HepG2 (cell line): ENCODE measurements around the gene TMEM258. TPM values are rescaled to one million over a fixed set of nuclear protein-coding genes. Genes with fewer than 3 reads are reported as not detected.

Experiments
- ATAC-seq: fragments of 200-7000 bp; cut with Tn5 transposase; 3 replicates; pipeline ENCODE4 v1.9.1; 2020; ENCODE audit warnings: mild to moderate bottlenecking, moderate library complexity
- BruUV-seq: library from RNA; stranded (reverse); fragments of 400-500 nt; replicated peaks from 2 replicates; lab custom pipeline; 2021; lab: Mats Ljungman, UMichigan
- CTCF ChIA-PET: fragments of 300-600 bp; formaldehyde crosslinking; extraction: SDS; loops from one replicate; lab custom pipeline; 2021; ENCODE audit warnings: low total read pairs, inconsistent platforms, low intra/inter-chr PET ratio; lab: Yijun Ruan, JAX
- POLR2A ChIA-PET: fragments of 350-600 bp; sonication (Branson Sonifier 250); formaldehyde crosslinking; loops from one replicate; lab custom pipeline; 2020; ENCODE audit warnings: antibody characterized with exemption, inconsistent platforms; lab: Yijun Ruan, JAX
- DNase-seq: peaks from one replicate; pipeline ENCODE4 v3.0.0-alpha.2; 2015; ENCODE audit warnings: low spot score
- FAIRE-seq: peaks from 3 replicates; lab custom pipeline; 2011; peaks lifted over from hg19 to GRCh38; lab: Jason Lieb, UNC
- H2AFZ ChIP-seq: one replicate; pipeline ENCODE4 v1.6.1; 2011; ENCODE audit warnings: low read length, inconsistent platforms
- H3K27ac ChIP-seq: fragments of 300-600 bp; 3 replicates; pipeline ENCODE4 v1.8.0; 2011; ENCODE audit warnings: mixed run types, mild to moderate bottlenecking, mixed read lengths, low read length, inconsistent platforms; ENCODE audit not compliant: insufficient read depth; ENCODE audit errors: extremely low read length
- H3K27me3 ChIP-seq, 2 experiments: fragments of 200-600 bp in 1 of 2; 2 replicates in 1 of 2; 3 replicates in 1 of 2; pipeline versions ENCODE4 v1.6.0 to v1.8.0; 2011; ENCODE audit warnings: low read length in 2 of 2, mild to moderate bottlenecking in 2 of 2, moderate library complexity in 2 of 2, inconsistent platforms in 1 of 2; ENCODE audit not compliant: insufficient read depth in 2 of 2, control insufficient read depth in 1 of 2
- H3K36me3 ChIP-seq, 2 experiments: fragments of 200-600 bp in 1 of 2; replicated peaks in 1 of 2; 2 replicates in 1 of 2; 3 replicates in 1 of 2; pipeline versions ENCODE4 v1.5.1 to v1.8.0; 2011; ENCODE audit warnings: low read length in 2 of 2, inconsistent platforms in 1 of 2; ENCODE audit not compliant: insufficient read depth in 2 of 2, control insufficient read depth in 1 of 2
- H3K4me1 ChIP-seq: 2 replicates; pipeline ENCODE4 v1.5.1; 2012; ENCODE audit warnings: low read length, inconsistent platforms; ENCODE audit not compliant: insufficient read depth
- H3K4me2 ChIP-seq: 2 replicates; pipeline ENCODE4 v1.6.0; 2011; ENCODE audit warnings: low read depth, low read length, inconsistent platforms
- H3K4me3 ChIP-seq, 3 experiments: fragments of 200-600 bp in 1 of 3; sonication (generic), shearing (Covaris generic) in 1 of 3; replicated peaks in 1 of 3; 2 replicates each; pipeline ENCODE4 v1.5.1; 2011 to 2016; ENCODE audit warnings: low read length in 3 of 3, inconsistent platforms in 2 of 3, low read depth in 2 of 3, mild to moderate bottlenecking in 2 of 3, control low read depth in 1 of 3, mixed read lengths in 1 of 3; ENCODE audit not compliant: insufficient read depth in 1 of 3
- H3K79me2 ChIP-seq: one replicate; pipeline ENCODE4 v1.6.1; 2011; ENCODE audit warnings: low read length, inconsistent platforms; ENCODE audit not compliant: insufficient read depth
- H3K9ac ChIP-seq: 2 replicates; pipeline ENCODE4 v1.6.0; 2011; ENCODE audit warnings: mild to moderate bottlenecking, low read depth, low read length, inconsistent platforms; ENCODE audit not compliant: insufficient read depth
- H3K9me3 ChIP-seq: 2 replicates; pipeline ENCODE4 v1.5.1; 2012; ENCODE audit warnings: mild to moderate bottlenecking, low read length
- H4K20me1 ChIP-seq: 2 replicates; pipeline ENCODE4 v1.6.0; 2011; ENCODE audit warnings: inconsistent platforms, mild to moderate bottlenecking, low read length, moderate library complexity; ENCODE audit not compliant: insufficient read depth
- AGO1 ChIP-seq: fragments of 200-400 bp; formaldehyde crosslinking; IDR thresholded peaks from 2 replicates; pipeline ENCODE4 v1.6.1; 2017; ENCODE audit warnings: mild to moderate bottlenecking, low read depth, low read length, moderate library complexity; ENCODE audit not compliant: poor library complexity, severe bottlenecking
- AGO2 ChIP-seq: fragments of 200-400 bp; formaldehyde crosslinking; optimal IDR thresholded peaks from 2 replicates; pipeline ENCODE3; 2017; ENCODE audit warnings: mild to moderate bottlenecking, low read depth, low read length, moderate library complexity
- KDM2A ChIP-seq: sonication (generic); formaldehyde crosslinking; IDR thresholded peaks from 2 replicates; pipeline ENCODE4 v1.4.0; 2020; ENCODE audit warnings: low read depth, missing genetic modification reagents, borderline replicate concordance
- POLR2G ChIP-seq: fragments of 200-400 bp; formaldehyde crosslinking; IDR thresholded peaks from 2 replicates; pipeline ENCODE4 v1.6.1; 2018; ENCODE audit warnings: mild to moderate bottlenecking, low read depth, low read length, moderate library complexity
- SNRNP70 ChIP-seq: fragments of 200-400 bp; formaldehyde crosslinking; IDR thresholded peaks from 2 replicates; pipeline ENCODE4 v1.6.1; 2017; ENCODE audit warnings: mild to moderate bottlenecking, low read depth, low read length, moderate library complexity
- SSRP1 ChIP-seq: IDR thresholded peaks from 2 replicates; pipeline ENCODE4 v1.6.1; 2016; ENCODE audit warnings: control low read depth
- ZC3H13 ChIP-seq: sonication (generic); formaldehyde crosslinking; IDR thresholded peaks from 2 replicates; pipeline ENCODE4 v1.8.1; 2023; ENCODE audit warnings: mild to moderate bottlenecking, missing genetic modification reagents, moderate library complexity
- ZNF75D ChIP-seq: sonication (generic); formaldehyde crosslinking; IDR thresholded peaks from 2 replicates; pipeline ENCODE4 v1.8.1; 2023; ENCODE audit warnings: missing genetic modification reagents, mild to moderate bottlenecking, borderline replicate concordance
- WGBS: methylation state at CpG from one replicate; pipeline ENCODE4 v1.1.6; 2017; ENCODE audit warnings: low lambda C conversion rate; 5-methylcytosine and 5-hydroxymethylcytosine counted together
- in situ Hi-C: cut with HindIII; loops from 2 replicates; pipeline ENCODE4 v1.10.0; 2017; ENCODE audit warnings: low pct_unique_long_range_greater_than_20kb; ENCODE audit not compliant: extremely low pct_ligation_motif_present
- intact Hi-C: fragments of 100-400 bp; cut with micrococcal nuclease; formaldehyde crosslinking; loops from one replicate; pipeline ENCODE4 v1.10.0; 2022; ENCODE audit not compliant: unreplicated experiment
- polyA plus RNA-seq, 8 experiments: library from polyadenylated mRNA; depleted of rRNA in 3 of 8; stranded (reverse) in 7 of 8; unstranded in 1 of 8; fragments of >200 nt; fragmentation: Illumina TruSeq in 4 of 8; extraction: Trizol in 4 of 8; gene quantifications; 2 replicates each; pipeline versions ENCODE4 v1.2.1 to v1.2.3, GENCODE V29; 2011 to 2016; ENCODE audit warnings: low read depth in 4 of 8, missing spikeins in 1 of 8, mixed read lengths in 1 of 8; ENCODE audit not compliant: insufficient read depth in 1 of 8
- total RNA-seq, 5 experiments: library from RNA; depleted of rRNA; stranded (reverse); fragments of >200 nt; fragmentation: Illumina TruSeq; extraction: Trizol; gene quantifications; 2 replicates each; pipeline ENCODE4 v1.2.3, GENCODE V29; 2016; ENCODE audit warnings: low read depth in 1 of 5
- TF ChIP-seq, protein P1 (sequence below): sonication (generic); formaldehyde crosslinking; IDR thresholded peaks from 2 replicates; pipeline ENCODE4 v1.5.0; 2020; ENCODE audit warnings: missing genetic modification reagents, mild to moderate bottlenecking, borderline replicate concordance
- TF ChIP-seq, protein P2 (sequence below): sonication (generic); formaldehyde crosslinking; IDR thresholded peaks from 2 replicates; pipeline ENCODE4 v1.8.1; 2023; ENCODE audit warnings: mild to moderate bottlenecking, missing genetic modification reagents, borderline replicate concordance

Gene TMEM258
- total and polyA plus RNA-seq, 2 of the 13 experiments (the other 11 are each of a cell fraction or from before 2014, with no cell fraction given), result 175 to 424 TPM

DNA sequence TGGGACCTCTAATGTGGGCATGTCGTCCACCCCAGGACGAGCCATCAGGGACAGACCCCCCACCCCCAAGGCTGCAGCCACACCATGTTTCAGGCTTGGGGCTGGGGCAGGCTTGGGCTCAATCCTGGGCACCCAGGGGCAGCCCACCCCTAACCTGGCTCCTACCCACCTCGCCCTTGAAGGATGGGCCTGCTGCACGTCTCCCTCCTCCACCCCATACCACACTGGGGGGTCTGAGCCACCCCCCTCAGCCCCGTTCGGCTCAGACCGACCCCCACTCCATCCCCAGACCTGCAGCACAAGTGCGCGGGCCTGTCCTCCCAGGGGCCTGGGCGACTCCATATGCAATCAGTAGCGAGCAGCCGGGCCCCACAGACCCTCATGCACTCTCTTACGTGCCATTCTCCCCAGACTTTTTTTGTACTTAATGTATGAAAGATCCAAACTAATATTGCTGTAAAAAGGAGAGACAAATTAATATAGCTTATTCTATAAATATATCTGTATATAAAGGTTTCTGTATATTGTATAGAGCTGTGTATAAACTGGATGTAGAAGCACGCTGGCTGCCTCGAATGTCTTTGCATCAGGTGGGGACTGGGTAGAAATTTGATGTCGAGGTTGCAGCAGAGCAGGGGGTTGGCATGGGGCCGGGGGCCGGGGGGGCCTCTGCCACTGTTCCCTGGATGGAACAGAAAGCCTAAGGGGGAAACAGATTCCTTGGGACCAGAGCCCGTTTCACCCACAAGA lies 45.8 kb downstream of the TMEM258 start:
- ATAC-seq, result no peak
- Histone ChIP-seq H4K20me1 (no peaks in the 10 kb centered on the region), H3K36me3 (peaks cover 4% of the 10 kb centered on the region in 2 experiments; a peak in 2 of 5 replicates), H3K9ac (no peak overlapping the region)
- intact Hi-C loops, result loop anchor here (1.0 kb wide), 2 partner anchors 30 to 42 kb away; no protein-coding TSS in a partner anchor
- in situ Hi-C loops, result loop anchor here (5.0 kb wide), 1 partner anchor 36 kb away; no protein-coding TSS in a partner anchor
- TF ChIP-seq, protein P1, sequence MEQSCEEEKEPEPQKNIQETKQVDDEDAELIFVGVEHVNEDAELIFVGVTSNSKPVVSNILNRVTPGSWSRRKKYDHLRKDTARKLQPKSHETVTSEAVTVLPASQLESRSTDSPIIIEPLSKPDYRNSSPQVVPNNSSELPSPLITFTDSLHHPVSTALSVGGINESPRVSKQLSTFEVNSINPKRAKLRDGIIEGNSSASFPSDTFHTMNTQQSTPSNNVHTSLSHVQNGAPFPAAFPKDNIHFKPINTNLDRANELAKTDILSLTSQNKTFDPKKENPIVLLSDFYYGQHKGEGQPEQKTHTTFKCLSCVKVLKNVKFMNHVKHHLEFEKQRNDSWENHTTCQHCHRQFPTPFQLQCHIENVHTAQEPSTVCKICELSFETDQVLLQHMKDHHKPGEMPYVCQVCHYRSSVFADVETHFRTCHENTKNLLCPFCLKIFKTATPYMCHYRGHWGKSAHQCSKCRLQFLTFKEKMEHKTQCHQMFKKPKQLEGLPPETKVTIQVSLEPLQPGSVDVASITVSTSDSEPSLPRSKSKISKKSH (CRISPR knock-in tag), result peak; percentile 61; the same call in 1 of the 2 replicates
- TF ChIP-seq POLR2G (peak; percentile 59; the same call in 1 of the 2 replicates), ZC3H13 (CRISPR knock-in tag) (peak; percentile 30; the same call in 1 of the 2 replicates), SNRNP70 (no peak), ZNF75D (no peak), SSRP1 (peak; percentile 77; the same call in 1 of the 2 replicates), AGO1 (peak; percentile 77), AGO2 (peak; percentile 73), KDM2A (peak; percentile 45)
- TF ChIP-seq, protein P2, sequence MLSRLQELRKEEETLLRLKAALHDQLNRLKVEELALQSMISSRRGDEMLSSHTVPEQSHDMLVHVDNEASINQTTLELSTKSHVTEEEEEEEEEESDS (CRISPR knock-in tag), result no peak
- TF ChIP-seq, all 625 proteins: peak for 7
- DNase-seq, result no peak
- Histone ChIP-seq H3K9me3 (no peaks in the 10 kb centered on the region), H2AFZ (no peak overlapping the region), H3K27ac (no peak overlapping the region), H3K4me2 (0 out of 2 replicates have a peak overlapping the region, but pooled peaks have one; percentile 94), H3K27me3 (no peaks in the 10 kb centered on the region), H3K4me1 (peaks cover 48% of the 10 kb centered on the region), H3K79me2 (no peaks in the 10 kb centered on the region), H3K4me3 (peak overlapping the region in 1 of 3 experiments; percentile 68; a peak in 2 of 6 replicates)
- ChIA-PET POLR2A (interaction anchor here (1.1 to 6.2 kb wide), 6 partner anchors 9 to 203 kb away, joined by 3 to 43 read pairs (median 6); partner anchors contain the start of genes FEN1 and TMEM258), CTCF (interaction anchor here (2.7 to 3.4 kb wide), 3 partner anchors 23 to 42 kb away, joined by 24 to 38 read pairs (median 25); no protein-coding TSS in a partner anchor)
- BruUV-seq, result no TSS peak
- FAIRE-seq, result no peak
- 77% methylated on average over 16 of the region's 19 CpGs for WGBS
